ENCODE measurements around the gene GMFB. TPM values are rescaled to one million over a fixed set of nuclear protein-coding genes. Genes with fewer than 3 reads are reported as not detected.

The GMFB gene
- polyA plus RNA-seq, 1 donor from 2014 or later, result 208 TPM

GRCh38 chr14:54478636-54479215, 10.1 kb downstream of the GMFB start:
- Histone ChIP-seq H4K20me1 (ENCODE audit: insufficient read depth) (no peaks in the 10 kb centered on the region), H3K9ac (ENCODE audit: low read length) (no peak overlapping the region), H3K27ac (ENCODE audit: low read length) (no peak overlapping the region), H2AFZ (ENCODE audit: low read depth, low read length) (no peak overlapping the region), H3K4me3 (ENCODE audit: low read length) (no peak overlapping the region), H3F3A (ENCODE audit: insufficient read depth, low read length, poor library complexity, severe bottlenecking) (no peaks in the 10 kb centered on the region), H3K36me3 (ENCODE audit: insufficient read depth, low read length) (no peaks in the 10 kb centered on the region), H3K4me2 (ENCODE audit: low read length) (no peak overlapping the region), H3K27me3 (ENCODE audit: insufficient read depth, low read depth, low read length) (no peaks in the 10 kb centered on the region), H3K79me2 (replicated peaks; ENCODE audit: insufficient read depth, low read length) (peaks cover 5% of the 10 kb centered on the region), H3K9me3 (ENCODE audit: low read length) (no peaks in the 10 kb centered on the region), H3K9me2 (ENCODE audit: insufficient read depth, low read length) (no peaks in the 10 kb centered on the region)
- TF ChIP-seq TAF1 (IDR thresholded peaks at IDR 0.05; ENCODE audit: low read depth), result no peak

GRCh38 chr14:54475911-54476310, 12.9 kb downstream of the GMFB start:
- Histone ChIP-seq H3K27ac (ENCODE audit: low read length) (no peak overlapping the region), H3K79me2 (replicated peaks; ENCODE audit: insufficient read depth, low read length) (no peaks in the 10 kb centered on the region), H2AFZ (ENCODE audit: low read depth, low read length) (no peak overlapping the region), H3K9ac (ENCODE audit: low read length) (no peak overlapping the region), H3K4me2 (ENCODE audit: low read length) (no peak overlapping the region), H3K9me2 (ENCODE audit: insufficient read depth, low read length) (no peaks in the 10 kb centered on the region), H3F3A (ENCODE audit: insufficient read depth, low read length, poor library complexity, severe bottlenecking) (no peaks in the 10 kb centered on the region), H3K27me3 (ENCODE audit: insufficient read depth, low read depth, low read length) (no peaks in the 10 kb centered on the region), H3K9me3 (ENCODE audit: low read length) (no peaks in the 10 kb centered on the region), H4K20me1 (ENCODE audit: insufficient read depth) (no peaks in the 10 kb centered on the region), H3K36me3 (ENCODE audit: insufficient read depth, low read length) (no peaks in the 10 kb centered on the region), H3K4me3 (ENCODE audit: low read length) (no peak overlapping the region)
- TF ChIP-seq TAF1 (IDR thresholded peaks at IDR 0.05; ENCODE audit: low read depth), result no peak

GRCh38 chr14:54475187-54475899, 13.4 kb downstream of the GMFB start:
- Histone ChIP-seq H4K20me1 (ENCODE audit: insufficient read depth) (no peaks in the 10 kb centered on the region), H2AFZ (ENCODE audit: low read depth, low read length) (no peak overlapping the region), H3K36me3 (ENCODE audit: insufficient read depth, low read length) (no peaks in the 10 kb centered on the region), H3K9ac (ENCODE audit: low read length) (no peak overlapping the region), H3K9me2 (ENCODE audit: insufficient read depth, low read length) (no peaks in the 10 kb centered on the region), H3K9me3 (ENCODE audit: low read length) (no peaks in the 10 kb centered on the region), H3K27ac (ENCODE audit: low read length) (no peak overlapping the region), H3F3A (ENCODE audit: insufficient read depth, low read length, poor library complexity, severe bottlenecking) (no peaks in the 10 kb centered on the region), H3K4me3 (ENCODE audit: low read length) (no peak overlapping the region), H3K4me2 (ENCODE audit: low read length) (no peak overlapping the region), H3K79me2 (replicated peaks; ENCODE audit: insufficient read depth, low read length) (no peaks in the 10 kb centered on the region), H3K27me3 (ENCODE audit: insufficient read depth, low read depth, low read length) (no peaks in the 10 kb centered on the region)
- no peak for TF ChIP-seq EP300 (conservative IDR thresholded peaks at IDR 0.05; ENCODE audit: poor library complexity, severe bottlenecking)
- no peak for TF ChIP-seq POLR2AphosphoS5 (IDR thresholded peaks at IDR 0.05)
- TF ChIP-seq SMC3 (conservative IDR thresholded peaks at IDR 0.05; ENCODE audit: poor library complexity), result no peak

DNA sequence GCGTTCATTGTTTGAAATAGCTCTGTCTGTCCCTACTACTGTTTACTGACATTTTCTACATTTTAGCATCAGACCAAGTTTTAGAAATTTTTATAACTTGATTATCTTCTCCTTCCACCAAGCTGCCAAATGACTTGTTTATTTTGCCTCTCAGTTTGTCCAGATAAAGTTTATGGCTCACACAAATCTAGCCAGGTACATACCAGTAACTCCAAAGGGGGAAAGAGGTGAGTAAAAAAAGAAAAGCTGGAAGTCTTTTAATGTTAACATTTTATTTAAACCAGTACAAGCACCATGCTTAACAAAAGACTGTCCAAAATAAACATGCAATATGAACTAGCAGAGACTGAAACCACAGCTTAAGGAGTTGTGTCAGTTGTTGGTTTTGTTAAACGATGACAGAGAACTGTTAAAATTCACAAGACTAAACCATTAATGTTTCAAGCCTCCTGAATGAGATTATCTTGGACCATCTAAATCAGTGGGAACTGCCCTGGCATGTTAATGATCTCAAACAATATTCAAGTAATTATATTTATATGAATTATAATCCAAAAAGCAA, 14.5 kb downstream of the GMFB start:
- no peaks in the 10 kb centered on the region for H3K9me3 ChIP-seq (ENCODE audit: low read length)
- no peaks in the 10 kb centered on the region for H4K20me1 ChIP-seq (ENCODE audit: insufficient read depth)
- no peak overlapping the region for H3K4me3 ChIP-seq (ENCODE audit: low read length)
- no peaks in the 10 kb centered on the region for H3K36me3 ChIP-seq (ENCODE audit: insufficient read depth, low read length)
- H3K79me2 ChIP-seq (replicated peaks; ENCODE audit: insufficient read depth, low read length), result no peaks in the 10 kb centered on the region
- TF ChIP-seq CTCF (IDR thresholded peaks at IDR 0.05; ENCODE audit: poor library complexity, severe bottlenecking) (no peak), EZH2 (IDR thresholded peaks at IDR 0.05; ENCODE audit: borderline replicate concordance, insufficient read depth, low read length, poor library complexity, severe bottlenecking) (no peak), MXI1 (conservative IDR thresholded peaks at IDR 0.05; ENCODE audit: poor library complexity, severe bottlenecking) (no peak), TAF1 (IDR thresholded peaks at IDR 0.05; ENCODE audit: low read depth) (no peak), RAD21 (conservative IDR thresholded peaks at IDR 0.05) (no peak), REST (IDR thresholded peaks at IDR 0.05; ENCODE audit: borderline replicate concordance) (no peak), POLR2AphosphoS5 (IDR thresholded peaks at IDR 0.05) (no peak)
- H3F3A ChIP-seq (ENCODE audit: insufficient read depth, low read length, poor library complexity, severe bottlenecking), result no peaks in the 10 kb centered on the region
- no peak overlapping the region for H2AFZ ChIP-seq (ENCODE audit: low read depth, low read length)
- H3K9ac ChIP-seq (ENCODE audit: low read length), result no peak overlapping the region
- H3K27ac ChIP-seq (ENCODE audit: low read length), result no peak overlapping the region
- H3K9me2 ChIP-seq (ENCODE audit: insufficient read depth, low read length), result no peaks in the 10 kb centered on the region
- H3K27me3 ChIP-seq (ENCODE audit: insufficient read depth, low read depth, low read length), result no peaks in the 10 kb centered on the region
- no peak overlapping the region for H3K4me2 ChIP-seq (ENCODE audit: low read length)

Measured in neural cell (in vitro differentiated cells).